GM18498 (cell line): Measurements from ENCODE around the gene CPED1.

Experiments used
- ATAC-seq: cut with Tn5 transposase; IDR thresholded peaks from one replicate; pipeline ENCODE4 v1.9.1; 2021; ENCODE audit warnings: mild to moderate bottlenecking, moderate library complexity; ENCODE audit not compliant: unreplicated experiment

Gene CPED1

DNA sequence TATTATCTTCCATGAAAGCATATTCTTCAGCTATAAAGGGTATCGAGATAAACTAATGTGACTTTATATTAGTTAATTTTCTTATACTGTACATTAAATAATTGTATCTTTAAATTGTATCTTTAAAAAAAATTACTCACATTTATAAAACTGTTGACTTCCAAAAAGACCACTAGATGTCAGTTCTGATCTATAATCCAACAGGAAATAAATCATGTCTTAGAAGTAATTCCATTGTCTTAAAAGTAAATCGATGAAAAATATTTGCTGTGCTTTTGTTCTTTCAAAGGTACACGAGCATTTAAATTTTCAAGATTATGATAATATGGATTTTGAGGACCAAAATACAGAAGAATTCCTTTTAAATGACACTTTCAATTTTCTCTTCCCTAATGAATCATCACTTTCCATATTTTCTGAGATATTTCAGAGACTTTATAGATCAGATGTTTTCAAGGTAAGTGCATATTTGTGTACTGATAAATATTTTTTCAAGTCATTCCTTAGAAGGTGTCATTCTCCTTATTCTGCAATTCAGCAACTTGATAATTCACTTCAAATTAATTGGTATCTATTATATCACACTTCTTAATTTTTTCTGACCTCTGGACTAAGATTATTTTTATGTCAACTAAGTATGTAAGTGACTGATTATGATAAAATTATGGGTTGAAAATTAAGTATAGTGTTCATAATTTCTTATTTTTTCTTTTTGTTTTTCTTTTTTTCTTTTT, 138.5 kb downstream of the CPED1 start:
- no peak for ATAC-seq

DNA sequence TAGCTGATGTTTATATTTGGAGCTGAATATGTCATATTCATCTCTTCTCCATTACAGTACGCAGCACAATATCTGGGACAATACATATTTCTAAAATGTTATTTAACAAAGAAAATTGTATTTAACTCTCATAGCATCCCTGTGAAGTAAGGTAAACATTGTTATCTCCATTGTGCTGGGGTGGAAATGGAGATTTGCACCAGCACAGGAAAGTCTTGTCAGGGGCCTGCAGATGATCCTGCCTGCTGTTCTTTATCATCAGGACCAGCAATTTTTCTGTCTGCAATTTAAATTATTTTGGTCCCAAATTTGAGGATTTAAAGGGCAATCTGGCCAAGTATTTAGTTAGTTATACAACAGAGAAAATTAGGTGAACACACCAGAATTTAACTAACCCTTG, 144.4 kb downstream of the CPED1 start:
- ATAC-seq, result no peak

DNA sequence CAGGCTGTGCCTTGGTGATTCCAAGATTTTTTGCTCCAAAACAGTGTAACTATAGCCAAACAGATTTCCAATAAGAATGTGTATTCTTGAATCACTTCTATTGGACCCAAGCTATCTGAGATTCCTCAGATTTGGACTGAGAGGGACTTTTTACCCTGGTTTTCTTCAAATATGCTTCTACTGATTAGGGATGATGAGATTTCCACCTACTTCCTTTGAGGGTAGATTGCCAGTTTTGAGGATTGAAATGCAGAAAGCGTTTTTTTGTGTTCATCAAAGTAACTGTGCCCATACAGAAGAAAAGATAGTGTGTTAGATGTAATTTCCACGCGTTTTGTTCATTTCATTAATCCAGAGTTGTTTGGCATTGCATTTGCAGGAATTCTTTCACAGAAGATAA, 144.9 kb downstream of the CPED1 start:
- no peak for ATAC-seq

DNA sequence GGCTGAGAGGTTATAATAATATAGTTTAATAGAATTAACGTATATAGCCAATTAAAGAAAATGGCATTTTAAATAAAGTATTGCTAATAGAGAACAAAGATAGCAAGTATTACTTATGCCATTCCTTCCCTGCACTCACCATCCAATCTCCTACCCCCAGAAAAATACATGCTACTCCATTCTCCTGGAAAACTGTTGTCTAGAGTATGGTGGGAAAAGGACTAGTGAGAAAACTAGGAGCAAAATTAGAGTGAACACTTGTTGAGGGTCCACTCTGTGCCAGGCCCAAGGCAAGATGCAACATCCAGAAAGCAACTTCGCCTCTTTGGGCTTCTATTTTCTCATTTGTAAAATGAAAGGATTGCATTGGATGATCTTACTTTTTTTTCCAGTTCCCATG, 149.1 kb downstream of the CPED1 start:
- ATAC-seq, result no peak

DNA sequence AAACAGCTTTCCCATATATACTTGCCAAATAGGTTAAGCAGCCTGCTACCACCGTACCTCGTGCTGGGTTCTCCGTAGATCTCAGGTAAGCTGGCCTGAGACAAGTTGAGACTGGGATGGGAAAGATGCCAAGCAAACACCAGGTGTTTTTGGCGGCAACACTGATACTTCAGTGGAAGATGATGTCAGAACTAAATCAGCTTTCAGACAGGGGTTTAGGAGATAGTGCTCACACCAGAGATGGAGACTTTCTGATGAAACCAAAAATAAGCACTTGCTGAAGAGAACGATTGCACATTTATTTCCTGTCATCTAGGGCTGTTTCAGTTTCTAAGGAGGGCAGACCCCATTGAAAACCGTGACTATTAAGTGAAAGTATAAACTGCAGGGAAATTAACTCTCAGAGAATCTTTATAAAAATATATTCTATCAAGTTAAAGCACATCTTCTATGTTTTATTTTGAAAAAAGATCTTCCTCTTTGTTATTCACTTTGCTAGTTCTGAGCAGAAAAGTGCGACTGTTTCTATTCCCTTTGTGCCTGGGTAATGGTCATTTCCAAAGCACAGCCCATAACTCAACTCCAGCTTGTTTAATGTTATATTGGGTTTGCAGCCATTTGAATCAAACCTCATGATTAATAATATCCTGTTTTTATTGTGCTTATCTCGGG, 149.9 kb downstream of the CPED1 start:
- peak; percentile 100 for ATAC-seq

DNA sequence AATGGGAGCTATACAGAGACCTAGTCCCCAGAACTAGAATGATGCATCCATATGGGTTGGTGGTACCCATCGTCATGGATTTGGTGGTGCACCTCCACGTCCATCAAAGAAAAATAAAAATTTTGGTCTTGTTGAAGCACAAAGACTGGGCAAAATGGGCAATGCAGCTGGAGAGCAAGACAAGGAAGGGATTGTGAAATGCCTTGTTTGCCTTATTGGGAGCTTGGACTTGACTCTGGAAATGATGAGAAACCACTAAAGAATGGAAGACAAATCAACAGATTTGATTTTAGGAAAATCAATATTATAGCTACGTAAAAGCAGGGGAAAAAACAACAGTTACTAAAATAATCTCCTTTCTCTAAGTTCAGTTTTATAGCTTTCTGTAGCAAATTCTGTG, 150.9 kb downstream of the CPED1 start:
- no peak for ATAC-seq

DNA sequence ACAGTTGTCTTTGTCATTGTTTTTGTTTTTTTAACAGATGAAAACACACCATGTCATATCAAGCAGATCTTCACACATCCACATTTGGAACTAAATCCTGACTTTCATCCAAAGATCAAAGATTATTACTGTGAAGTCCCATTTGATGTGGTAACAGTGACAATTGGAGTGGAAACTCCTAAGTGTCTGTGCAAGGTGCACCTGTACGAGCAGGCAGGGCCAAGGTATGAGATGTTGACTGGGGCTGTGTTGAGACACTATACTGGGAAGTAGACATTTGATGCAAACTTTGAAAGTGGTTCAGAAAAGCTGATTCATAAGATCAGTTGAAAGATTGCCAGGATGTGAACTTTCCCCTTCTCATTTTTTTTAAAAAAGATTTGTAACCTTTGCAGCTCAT, 152.3 kb downstream of the CPED1 start:
- ATAC-seq, result no peak

DNA sequence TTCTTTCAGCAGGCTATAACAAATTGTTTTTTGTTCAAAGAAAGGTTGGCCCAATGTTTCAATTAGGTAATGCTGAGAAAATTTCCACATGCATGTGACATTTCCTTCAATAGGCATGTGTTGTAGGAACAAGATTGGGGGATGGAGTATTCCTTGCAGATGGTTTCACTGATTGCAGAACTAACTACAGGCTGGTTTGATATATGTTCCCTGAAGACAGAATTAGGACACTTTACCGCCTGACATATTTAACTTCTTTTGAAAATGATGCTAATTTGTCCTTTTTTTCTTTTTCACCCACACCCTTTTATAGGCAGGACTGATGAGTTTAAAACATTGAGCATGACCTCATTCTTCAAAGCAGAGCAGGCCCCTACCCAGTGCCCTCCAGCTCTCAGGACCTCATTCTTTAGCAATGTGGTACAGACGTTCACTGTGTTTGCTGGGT, 163.3 kb downstream of the CPED1 start:
- no peak for ATAC-seq

DNA sequence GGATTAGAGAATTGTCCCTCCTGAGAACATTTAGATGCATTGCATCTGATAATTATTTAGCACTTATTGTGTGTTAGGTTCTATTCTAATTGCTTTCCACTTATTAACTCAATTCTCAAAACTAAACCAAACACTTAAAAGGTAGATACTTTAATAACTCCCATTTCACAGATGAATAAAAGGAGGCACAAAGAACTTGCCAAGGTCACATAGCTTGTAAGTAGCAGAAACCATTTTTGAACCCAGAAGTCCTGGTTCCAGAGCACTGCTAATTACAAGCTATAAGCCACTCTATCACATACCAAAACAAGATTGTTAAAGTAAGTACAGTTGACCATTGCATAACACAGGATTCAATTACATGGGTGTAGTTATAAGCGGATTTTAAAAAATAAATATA, 164.9 kb downstream of the CPED1 start:
- ATAC-seq, result no peak

DNA sequence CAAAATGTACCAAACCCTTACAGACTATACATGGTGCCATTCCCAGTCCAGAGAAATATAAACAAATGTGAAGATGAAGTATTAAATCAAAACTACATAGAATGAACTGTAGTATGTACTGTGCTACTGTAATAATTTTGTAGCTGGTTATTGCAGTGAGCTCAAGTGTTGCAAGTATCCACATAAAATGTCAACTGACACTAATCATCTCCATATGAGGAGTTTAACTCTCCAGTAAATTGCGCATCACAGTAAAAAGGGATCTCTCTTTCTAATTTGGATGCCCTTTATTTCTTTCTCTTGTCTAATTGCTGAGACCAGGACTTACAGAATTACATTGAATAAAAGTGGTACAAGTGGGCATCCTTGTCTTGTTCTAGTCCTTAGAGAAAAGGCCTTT, 165.5 kb downstream of the CPED1 start:
- ATAC-seq, result no peak

DNA sequence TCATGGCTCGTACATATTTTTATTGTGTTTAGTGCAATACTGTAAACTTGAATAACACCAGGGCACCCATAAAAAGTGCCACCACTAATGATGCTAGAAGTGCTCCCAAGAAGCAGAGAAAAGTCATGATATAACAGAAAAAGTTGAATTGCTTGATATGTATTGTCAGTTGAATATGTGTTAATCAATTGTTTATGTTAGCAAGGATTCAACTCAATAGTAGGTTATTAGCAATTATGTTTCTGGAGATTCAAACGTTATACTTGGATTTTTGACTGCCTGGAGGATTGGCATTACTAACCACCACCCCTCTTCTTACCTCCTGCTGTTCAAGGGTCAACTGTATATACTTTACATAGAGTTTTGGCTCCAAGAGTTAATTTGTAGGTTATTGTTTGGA, 168.3 kb downstream of the CPED1 start:
- ATAC-seq, result no peak

DNA sequence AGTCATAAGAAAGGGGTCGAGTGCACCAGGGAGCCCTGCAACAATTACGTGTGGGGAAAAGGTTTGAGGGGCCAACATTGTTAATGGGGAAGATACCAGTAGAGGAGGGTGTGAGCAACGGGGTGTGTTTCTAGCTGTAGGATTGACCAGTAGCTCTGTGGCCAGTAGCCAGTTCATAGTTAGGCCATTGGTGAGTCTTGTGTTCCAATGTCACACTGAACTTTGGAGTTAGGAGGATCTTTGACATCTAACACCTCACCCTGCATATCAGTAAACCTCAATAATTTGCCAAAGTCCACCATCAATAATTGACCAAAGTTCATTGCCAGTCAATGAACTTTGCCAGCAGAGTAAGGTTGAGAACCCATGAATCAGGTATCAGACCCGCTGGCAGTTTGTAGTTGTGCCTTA, 168.8 kb downstream of the CPED1 start:
- ATAC-seq, result no peak

DNA sequence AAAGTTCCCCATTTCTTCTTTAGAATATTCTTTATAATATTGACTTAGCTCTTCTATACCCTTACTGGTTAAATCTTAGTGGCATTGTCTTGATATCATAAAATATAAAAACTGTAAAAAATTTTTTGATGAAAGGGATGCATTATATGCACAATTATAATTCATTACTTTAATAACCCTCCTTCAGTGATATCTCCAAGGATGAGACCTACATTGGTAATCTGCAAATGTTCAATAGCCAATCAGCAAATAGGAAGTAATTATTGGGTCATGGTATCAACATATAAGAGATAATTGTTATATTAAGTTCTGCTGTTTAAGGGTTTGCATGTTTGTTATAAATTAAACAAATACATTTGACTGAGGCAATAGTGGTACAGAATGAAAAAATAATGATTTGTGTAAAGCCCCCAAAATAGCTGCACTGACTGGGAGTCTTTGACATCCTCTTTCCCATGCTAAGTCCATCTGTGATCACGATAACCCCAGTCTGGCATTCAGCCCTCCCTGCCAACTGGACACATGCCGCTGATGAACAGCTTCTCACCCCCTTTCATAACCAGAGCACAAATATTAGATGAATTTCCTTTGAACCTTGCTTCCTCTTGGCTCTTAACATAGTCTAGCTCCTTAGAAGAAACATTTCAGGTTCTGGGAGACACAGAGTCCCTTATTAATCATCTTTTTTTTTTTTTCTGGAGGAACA, 169.5 kb downstream of the CPED1 start:
- no peak for ATAC-seq

DNA sequence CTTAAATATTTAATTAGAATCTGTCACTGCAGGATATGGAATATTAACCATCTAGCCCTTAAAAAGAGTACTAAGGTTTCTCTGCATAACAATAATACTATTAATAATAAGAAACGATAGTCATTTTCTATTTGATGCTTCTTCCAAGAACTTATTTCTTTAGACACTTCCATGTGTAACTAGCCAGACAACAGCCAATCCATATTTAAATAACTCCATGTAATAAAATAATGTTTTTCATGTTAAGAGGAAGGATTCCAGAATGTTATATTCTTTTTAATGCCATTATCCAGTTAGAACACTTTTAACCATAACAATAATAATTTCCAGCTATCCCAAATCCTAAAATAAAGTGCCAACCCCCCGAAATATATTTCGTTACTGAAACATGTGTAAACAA, 170.2 kb downstream of the CPED1 start:
- no peak for ATAC-seq

DNA sequence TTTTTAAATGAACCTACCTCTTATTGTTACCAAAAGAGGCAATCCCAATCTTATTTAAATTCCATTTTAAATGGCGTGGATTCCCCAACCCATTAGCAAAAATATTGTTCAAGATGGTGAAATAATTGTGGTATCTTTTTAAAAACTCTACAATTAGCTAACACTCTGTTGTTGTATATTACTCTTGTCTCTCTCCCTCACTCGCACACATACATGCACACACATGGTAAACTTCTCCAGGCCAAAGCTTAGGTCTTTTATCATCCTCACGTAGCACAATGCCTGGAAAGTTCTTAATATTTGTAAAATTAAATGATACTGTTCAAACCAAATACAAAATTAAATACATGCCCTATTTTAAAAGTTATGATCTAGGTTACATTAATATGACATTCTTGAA, 171.0 kb downstream of the CPED1 start:
- no peak for ATAC-seq

DNA sequence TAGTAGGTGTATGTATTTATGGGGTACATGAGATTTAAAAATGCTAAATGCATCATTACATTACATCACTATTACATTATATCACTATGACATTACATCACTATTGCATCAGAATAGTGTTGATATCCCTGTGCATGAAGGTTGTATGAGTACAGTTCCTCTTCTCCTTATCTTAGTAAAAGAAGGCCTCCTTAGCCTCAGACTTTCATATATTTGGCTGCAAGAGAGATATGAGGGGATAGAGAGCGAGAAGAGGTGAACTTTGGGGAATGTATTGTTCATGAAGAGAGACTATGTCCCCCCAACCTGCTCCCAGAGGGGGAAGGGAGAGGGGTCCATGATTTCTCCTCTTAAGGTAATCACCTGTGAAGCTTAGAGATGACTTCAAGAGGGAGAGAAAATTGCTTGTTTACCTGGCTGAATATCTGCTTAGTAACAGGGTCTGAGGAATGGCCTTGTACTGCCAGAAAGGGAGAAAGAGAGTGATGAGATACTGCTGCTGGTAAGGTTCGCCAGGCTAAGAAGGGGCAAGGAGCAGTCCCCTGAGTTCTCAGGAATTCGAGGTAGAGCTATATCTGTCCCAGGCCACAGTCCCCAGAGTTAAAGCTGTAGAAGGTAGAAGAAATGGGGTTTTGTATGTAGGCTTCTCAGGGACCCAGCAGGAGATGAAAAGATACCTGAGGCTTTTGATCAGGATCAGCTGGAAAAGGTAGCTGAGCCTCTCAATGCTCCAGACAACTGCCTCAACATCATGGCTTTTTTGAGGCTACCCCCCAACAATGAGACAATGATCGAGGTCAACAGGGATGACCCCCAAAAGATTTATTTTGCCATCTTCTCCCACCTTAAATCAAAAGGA, 171.9 kb downstream of the CPED1 start:
- no peak for ATAC-seq

DNA sequence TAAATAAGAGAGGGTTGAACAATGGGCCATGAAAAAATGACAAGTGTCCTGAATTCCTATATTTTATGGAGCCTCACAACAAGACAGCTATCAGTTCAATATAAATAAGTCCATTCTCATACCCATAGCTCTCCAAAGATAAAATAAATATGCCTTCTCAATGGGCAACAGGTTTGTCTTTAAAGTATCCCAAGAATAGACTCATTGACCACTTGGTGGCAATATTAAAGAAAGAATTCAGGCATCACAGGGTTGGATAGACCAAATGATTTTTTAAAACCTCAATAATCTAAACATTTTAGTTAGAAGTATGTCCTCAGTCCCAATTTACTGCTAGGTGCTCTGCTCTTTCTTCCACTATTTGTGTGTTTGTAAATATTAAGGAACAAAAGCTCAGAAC, 175.2 kb downstream of the CPED1 start:
- ATAC-seq, result no peak

DNA sequence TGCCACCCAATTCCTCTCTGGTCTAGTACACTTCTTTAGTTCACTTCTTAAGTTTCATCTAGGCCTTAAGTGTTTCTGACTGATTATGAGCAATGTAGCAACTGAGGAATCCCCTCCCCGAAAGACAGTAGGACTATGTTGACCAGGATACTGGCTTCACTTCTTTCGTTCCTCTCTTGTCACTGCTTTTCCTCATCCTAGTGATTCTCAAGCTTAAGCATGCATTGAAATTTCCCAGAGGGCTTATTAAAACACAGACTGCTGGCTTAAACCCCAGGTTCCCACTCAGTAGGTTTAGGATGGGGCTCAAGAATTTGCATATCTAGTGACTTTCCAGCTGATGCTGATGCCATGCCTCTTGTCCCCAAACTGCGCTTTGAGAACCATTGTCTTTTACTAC, 175.7 kb downstream of the CPED1 start:
- no peak for ATAC-seq

DNA sequence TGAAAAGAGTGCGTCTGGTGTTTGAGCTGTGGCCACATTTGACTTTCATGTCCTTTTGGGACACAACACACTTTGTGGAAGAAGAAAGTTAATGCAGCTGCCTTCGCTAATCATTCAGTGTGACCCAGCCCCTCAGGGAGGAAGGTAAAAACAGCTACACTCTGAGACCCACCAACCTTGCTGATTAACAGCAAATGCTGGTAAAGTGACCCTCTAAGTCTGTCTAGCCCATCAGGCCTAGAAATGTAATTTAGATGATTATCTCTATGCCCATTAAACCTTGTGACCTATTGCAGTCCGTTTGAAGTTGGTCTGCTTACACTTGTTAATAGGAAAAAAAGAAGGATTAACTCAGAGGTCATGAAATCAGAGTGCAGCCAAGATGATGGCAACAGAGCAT, 178.4 kb downstream of the CPED1 start:
- no peak for ATAC-seq

DNA sequence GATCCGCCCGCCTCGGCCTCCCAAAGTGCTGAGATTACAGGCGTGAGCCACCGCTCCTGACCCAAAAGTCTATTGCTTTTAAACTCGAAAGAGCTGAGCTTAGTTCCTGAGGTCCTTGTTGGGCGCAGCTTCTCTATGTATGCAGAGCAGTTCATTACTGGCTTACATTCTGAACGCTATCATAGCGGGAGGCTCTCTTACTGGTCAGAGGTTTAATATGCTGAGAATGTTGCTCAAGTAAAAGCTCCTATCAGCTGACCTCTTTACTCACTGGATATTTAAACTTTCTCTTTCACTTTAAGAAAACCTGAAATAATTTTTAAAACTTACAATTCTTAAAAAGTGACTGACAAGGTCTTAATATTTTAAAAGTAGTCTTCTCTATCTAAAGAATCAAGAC, 179.5 kb downstream of the CPED1 start:
- ATAC-seq, result no peak

DNA sequence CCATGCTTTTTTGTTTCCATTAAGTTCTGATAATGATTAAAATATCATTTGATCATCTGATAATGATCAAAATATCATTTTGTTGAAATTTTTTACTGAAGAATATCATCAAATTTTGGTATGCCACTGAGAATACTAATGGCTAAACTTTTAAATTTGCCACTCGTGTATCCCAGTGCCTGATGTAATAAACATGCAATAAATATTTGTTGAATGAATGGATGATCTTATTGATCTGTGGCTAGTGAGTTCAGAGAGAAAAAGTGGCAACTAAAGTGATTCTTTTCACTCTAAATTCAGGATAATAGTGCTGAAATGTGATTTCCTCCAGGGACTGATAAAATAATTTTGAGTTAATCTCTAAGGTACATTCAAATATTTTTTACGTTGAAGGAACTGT, 181.0 kb downstream of the CPED1 start:
- no peak for ATAC-seq
